ENCODE data around the gene GRIK1. TPM values are rescaled to one million over a fixed set of nuclear protein-coding genes. Genes with fewer than 3 reads are reported as not detected.

Gene GRIK1
- 6.6 TPM for total RNA-seq

GRCh38 chr21:29939924-29940275 is at the start of gene GRIK1:
TSS of gene GRIK1 (minus strand) at chr21:29939996.

Other genes starting within 250 kb of the GRIK1 start
- gene CLDN17, start 226.8 kb upstream of the GRIK1 start, total RNA-seq: not detected

All from parietal lobe (tissue), 1 donor.